GM18951 (cell line): Measurements from ENCODE around the gene BCL6.

Source experiments
- POLR2A ChIP-seq: IDR thresholded peaks from 4 replicates; pipeline ENCODE4 v1.6.1; 2011; ENCODE audit warnings: mild to moderate bottlenecking; ENCODE audit not compliant: insufficient read length, insufficient read depth; ENCODE audit errors: extremely low read depth
- in situ Hi-C: fragments of 300-500 bp; cut with MboI; formaldehyde crosslinking; loops from one replicate; pipeline ENCODE4 v1.12.0; 2022; ENCODE audit warnings: low sequenced_read_pairs, mixed read lengths, inconsistent platforms; ENCODE audit not compliant: unreplicated experiment

Gene BCL6

GRCh38 chr3:187745201-187746058 lies at the start of gene BCL6:
Gene BCL6 (minus strand): TSS chr3:187745468. CDS start chr3:187733693, 11,775 bp downstream.
- in situ Hi-C loops: loop anchor here (10.0 to 25.0 kb wide), 3 partner anchors 917 to 1392 kb away; no protein-coding TSS in a partner anchor
- TF ChIP-seq POLR2A: no peak

- in situ Hi-C loops: no loop called here
- TF ChIP-seq POLR2A: no peak
These were observed 49.5 kb upstream of the BCL6 start for GRCh38 chr3:187794731-187795130.

DNA sequence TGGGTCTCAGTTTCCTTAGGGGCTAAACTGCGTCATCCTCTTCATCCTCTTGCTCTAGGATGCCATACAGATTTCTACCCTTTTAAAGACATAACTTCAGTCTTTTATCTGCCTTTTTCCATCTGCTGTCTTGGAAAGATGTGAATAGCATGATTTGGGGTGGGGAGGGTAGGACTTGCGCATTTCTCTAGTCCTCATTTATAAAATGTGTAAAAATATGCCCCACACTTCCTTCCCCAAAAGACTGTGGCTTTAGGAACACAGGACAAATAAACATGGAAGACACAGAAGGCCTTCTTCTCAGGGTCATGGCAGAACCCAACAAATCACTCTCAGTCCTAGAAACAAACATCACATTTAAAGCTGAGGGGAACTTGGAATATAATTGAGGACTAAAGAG lies 48.4 kb upstream of the BCL6 start:
- TF ChIP-seq POLR2A: no peak
- in situ Hi-C loops: no loop called here

GRCh38 chr3:187792521-187792920 lies 47.3 kb upstream of the BCL6 start:
- in situ Hi-C loops: no loop called here
- no peak for TF ChIP-seq POLR2A

- in situ Hi-C loops: no loop called here
- TF ChIP-seq POLR2A: no peak
These were observed 44.6 kb upstream of the BCL6 start for GRCh38 chr3:187789872-187790271.

DNA sequence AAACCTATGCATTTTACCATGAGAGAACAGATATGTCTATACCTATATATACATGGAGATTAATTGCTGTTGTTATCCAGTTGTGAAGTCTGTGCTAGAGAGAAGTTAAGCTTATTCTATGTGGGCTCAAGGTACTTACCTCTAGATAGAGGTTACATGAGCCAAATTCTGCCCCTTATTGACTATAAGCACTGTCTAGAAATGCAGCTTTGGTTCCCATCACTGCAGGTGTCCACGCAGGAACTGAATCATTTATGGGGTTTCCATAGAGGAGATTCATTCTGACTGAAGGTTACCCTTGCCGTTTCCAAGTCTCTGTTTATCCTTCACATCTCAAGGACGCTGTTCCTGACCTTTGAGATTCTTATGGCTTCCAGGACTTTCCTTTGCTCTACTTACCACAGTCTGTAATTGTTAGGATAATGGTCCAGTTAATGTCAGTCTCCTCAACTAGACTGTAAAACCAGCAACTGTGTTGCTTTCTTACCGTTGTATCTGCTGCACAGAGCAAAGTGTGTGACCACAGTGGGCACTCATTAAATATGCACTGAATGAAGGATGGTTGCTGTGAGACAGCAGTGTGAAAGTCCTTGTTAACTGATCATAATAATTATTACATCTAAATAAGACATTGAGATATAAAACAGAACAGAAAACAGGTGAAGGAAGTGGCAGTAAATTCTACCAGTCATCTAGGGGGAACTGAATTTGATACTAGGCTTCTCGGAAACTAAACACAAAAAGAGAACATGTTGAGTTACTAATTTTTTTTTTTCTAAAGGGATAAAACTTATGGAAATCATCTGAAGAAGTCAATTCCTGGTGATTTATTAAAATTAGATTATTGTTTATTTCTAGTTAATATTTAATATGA lies 44.0 kb upstream of the BCL6 start:
- in situ Hi-C loops: no loop called here
- no peak for TF ChIP-seq POLR2A

GRCh38 chr3:187783098-187783497 lies 37.8 kb upstream of the BCL6 start:
- in situ Hi-C loops: no loop called here

DNA sequence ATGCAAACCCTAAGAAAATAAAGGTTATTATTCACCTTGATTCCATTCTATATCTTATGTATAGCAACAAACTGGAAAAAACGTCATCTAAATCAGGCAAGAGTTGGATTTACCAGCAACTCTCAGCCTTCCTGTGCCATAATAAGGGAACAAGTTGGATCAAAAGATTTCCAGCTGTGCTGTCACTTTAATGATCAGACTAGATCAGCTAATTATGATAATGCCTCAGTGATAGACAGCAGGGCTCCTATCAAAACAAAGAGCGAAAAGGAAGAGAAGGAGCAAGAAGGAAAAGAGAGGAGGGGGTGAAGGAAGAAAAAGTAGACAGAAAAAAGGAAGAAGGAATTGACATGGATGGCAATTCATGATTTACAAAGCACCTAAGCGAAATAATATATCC lies 36.7 kb upstream of the BCL6 start:
- in situ Hi-C loops: no loop called here
- no peak for TF ChIP-seq POLR2A

More at GRCh38 chr3:187783098-187783497, 37.8 kb upstream of the BCL6 start:
- TF ChIP-seq POLR2A: no peak

GRCh38 chr3:187781001-187781400 lies 35.7 kb upstream of the BCL6 start:
- no peak for TF ChIP-seq POLR2A
- in situ Hi-C loops: no loop called here

- no peak for TF ChIP-seq POLR2A
- in situ Hi-C loops: no loop called here
These were observed 33.5 kb upstream of the BCL6 start for GRCh38 chr3:187778726-187779125.

GRCh38 chr3:187777331-187777941 lies 32.2 kb upstream of the BCL6 start:
- no peak for TF ChIP-seq POLR2A
- in situ Hi-C loops: no loop called here

- no peak for TF ChIP-seq POLR2A
- in situ Hi-C loops: no loop called here
These were observed 30.3 kb upstream of the BCL6 start for GRCh38 chr3:187775549-187775948.

DNA sequence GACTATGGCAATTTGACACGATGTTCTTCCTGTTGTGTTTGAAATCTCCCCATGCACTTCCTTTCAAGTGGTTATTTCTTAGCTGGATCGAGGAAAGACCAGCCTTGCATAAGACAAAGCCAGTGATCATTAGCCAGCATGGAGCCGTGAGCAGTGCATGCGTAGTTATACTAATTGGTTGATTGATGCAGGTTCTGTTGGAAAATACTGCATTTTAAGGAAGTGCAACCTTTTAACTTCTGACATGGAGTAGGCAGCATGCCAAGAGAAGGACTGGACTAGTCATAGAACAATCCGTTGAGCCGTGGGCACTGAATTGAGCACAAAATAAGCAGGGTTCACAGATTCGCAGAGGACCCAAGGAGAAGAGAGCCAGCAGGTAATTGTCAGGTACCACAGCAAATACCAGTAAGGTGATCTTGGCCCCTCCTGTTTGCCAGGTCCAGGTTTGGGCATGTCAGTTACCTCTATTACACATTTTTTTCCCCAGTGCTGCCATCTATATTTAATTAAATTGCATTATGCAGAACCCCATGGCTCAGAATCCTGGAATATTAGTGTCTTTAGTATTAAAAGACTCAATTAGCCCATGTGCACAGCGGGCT lies 29.0 kb upstream of the BCL6 start:
- no peak for TF ChIP-seq POLR2A
- in situ Hi-C loops: no loop called here
